Karpas-422 (cell line): ENCODE data around the gene TCF7L1. TPM values are rescaled to one million over a fixed set of nuclear protein-coding genes. Genes with fewer than 3 reads are reported as not detected.

ENCODE experiments used
- DNase-seq: peaks from one replicate; pipeline ENCODE4 v3.0.0-alpha.2; 2015
- H2AFZ ChIP-seq: fragments of 200-600 bp; sonication (generic); 2 replicates; pipeline ENCODE4 v1.6.1; 2014; ENCODE audit warnings: antibody characterized with exemption, low read length, mixed read lengths
- H3K27ac ChIP-seq: fragments of 200-600 bp; sonication (generic); 2 replicates; pipeline ENCODE4 v1.5.1; 2014; ENCODE audit warnings: mild to moderate bottlenecking, low read length, moderate library complexity
- H3K27me3 ChIP-seq: fragments of 200-600 bp; sonication (generic); 2 replicates; pipeline ENCODE4 v1.6.1; 2014; ENCODE audit warnings: low read length, mixed read lengths
- H3K36me3 ChIP-seq: fragments of 200-600 bp; sonication (generic); 2 replicates; pipeline ENCODE4 v1.6.1; 2014; ENCODE audit warnings: low read length, mixed read lengths; ENCODE audit not compliant: insufficient read depth
- H3K4me1 ChIP-seq: fragments of 200-600 bp; sonication (generic); 2 replicates; pipeline ENCODE4 v1.6.1; 2014; ENCODE audit warnings: mild to moderate bottlenecking, low read length, mixed read lengths
- H3K4me2 ChIP-seq: fragments of 200-600 bp; sonication (generic); 2 replicates; pipeline ENCODE4 v1.6.1; 2014; ENCODE audit warnings: low read length, low read depth, mild to moderate bottlenecking; ENCODE audit not compliant: poor library complexity, severe bottlenecking
- H3K4me3 ChIP-seq: fragments of 200-600 bp; sonication (generic); 2 replicates; pipeline ENCODE4 v1.5.1; 2014; ENCODE audit warnings: mild to moderate bottlenecking, antibody characterized with exemption, low read length, mixed read lengths
- H3K79me2 ChIP-seq: fragments of 200-600 bp; sonication (generic); 2 replicates; pipeline ENCODE4 v1.6.1; 2014; ENCODE audit warnings: mild to moderate bottlenecking, low read length, mixed read lengths
- H3K9ac ChIP-seq: fragments of 200-600 bp; sonication (generic); 2 replicates; pipeline ENCODE4 v1.6.0; 2014; ENCODE audit warnings: low read length
- H3K9me2 ChIP-seq: fragments of 200-600 bp; sonication (generic), shearing (Covaris generic); replicated peaks from 2 replicates; pipeline ENCODE4 v1.6.0; 2014; ENCODE audit warnings: mild to moderate bottlenecking, low read length, moderate library complexity; ENCODE audit not compliant: insufficient read depth
- H3K9me3 ChIP-seq: fragments of 300-700, 200-600 bp; sonication (generic); 2 replicates; pipeline ENCODE4 v1.6.1; 2014; ENCODE audit warnings: low read length, mixed read lengths
- H4K20me1 ChIP-seq: fragments of 200-600 bp; sonication (generic); 2 replicates; pipeline ENCODE4 v1.6.1; 2014; ENCODE audit warnings: mild to moderate bottlenecking, antibody characterized with exemption, low read length, low read depth; ENCODE audit not compliant: insufficient read depth
- total RNA-seq: library from RNA; depleted of rRNA; stranded (reverse); fragments of >200 nt; shearing (Covaris generic); gene quantifications from 2 replicates; pipeline ENCODE4 v1.2.3, GENCODE V29; 2014; ENCODE audit warnings: low replicate concordance

Gene TCF7L1
- total RNA-seq, 1 experiment from 2014 or later = not detected

DNA sequence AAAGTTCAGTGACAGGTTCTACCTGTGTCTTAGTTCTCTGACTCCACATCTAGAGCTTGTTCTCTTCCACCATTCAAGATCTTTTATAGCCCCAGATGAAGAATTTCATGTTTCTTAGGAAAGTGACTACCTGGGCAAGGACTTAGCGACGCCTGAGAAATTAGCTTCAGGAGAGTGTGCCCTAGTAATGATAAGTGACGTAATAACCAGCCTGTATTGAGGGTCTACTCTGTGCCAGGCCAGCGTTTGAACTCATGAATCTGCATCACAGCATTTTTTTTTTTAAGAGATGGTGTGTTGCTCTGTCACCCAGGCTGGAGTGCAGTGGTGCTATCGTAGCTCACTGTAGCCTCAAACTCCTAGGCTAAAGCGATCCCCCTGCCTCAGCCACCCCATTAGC is 51.8 kb downstream of the TCF7L1 start:
- Histone ChIP-seq H3K4me1 (no peaks in the 10 kb centered on the region), H3K9me3 (no peaks in the 10 kb centered on the region), H3K27me3 (no peaks in the 10 kb centered on the region), H3K36me3 (no peaks in the 10 kb centered on the region), H3K79me2 (no peaks in the 10 kb centered on the region), H3K9ac (no peak overlapping the region), H3K27ac (no peak overlapping the region), H3K4me3 (no peak overlapping the region), H2AFZ (no peak overlapping the region), H4K20me1 (no peaks in the 10 kb centered on the region), H3K9me2 (no peaks in the 10 kb centered on the region), H3K4me2 (no peak overlapping the region)
- DNase-seq = no peak

DNA sequence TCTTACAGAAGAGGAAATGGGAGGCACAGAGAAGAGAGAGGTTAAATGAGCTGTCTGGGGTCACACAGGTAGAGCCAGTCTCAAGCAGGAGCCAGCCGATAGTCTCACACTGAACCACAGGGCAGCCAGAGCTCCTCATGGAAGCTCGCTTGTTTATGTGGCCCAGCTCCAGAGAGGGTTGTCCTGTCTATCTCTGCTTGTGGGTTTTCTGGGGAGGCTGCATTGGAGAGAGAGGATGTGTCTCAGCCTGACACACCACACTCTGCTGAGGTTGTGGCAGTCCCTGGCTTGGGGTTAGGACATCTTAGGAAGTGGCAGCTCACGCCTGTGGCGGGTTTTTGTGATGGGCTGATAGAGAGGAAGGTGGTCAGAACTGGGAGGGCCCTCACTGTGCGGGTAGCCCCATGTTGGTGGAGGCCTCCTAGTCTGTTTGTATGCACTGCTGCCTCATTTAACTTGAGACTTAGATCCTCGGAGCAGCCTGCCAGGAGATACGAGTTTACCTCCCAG is 52.3 kb downstream of the TCF7L1 start:
- no peak for DNase-seq
- H3K27me3 ChIP-seq = no peaks in the 10 kb centered on the region

DNA sequence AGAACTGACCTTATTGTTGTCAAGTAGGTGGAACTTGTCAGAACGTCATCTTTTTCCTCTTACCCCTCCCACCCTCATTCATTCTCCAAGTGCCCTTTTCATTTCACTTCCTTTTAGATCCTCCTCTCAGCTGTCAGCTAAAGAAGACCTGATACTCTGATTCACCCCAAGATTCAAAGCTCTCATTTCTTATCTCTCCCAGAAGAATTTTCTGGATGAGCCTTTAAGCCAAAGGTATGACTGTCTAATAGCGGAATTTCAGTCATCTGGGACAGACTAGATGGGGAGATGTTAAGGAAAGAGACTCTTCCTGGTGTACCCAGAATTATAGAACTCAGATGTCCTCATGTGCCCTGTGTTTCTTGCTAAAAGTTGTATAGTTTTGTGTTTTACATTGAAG is 53.9 kb downstream of the TCF7L1 start:
- Histone ChIP-seq H3K36me3 (no peaks in the 10 kb centered on the region), H3K9me3 (no peaks in the 10 kb centered on the region), H3K9me2 (no peaks in the 10 kb centered on the region), H2AFZ (peak overlapping the region; percentile 1; the same call in 1 of the 2 replicates), H3K4me2 (no peak overlapping the region), H3K9ac (no peak overlapping the region), H3K79me2 (no peaks in the 10 kb centered on the region), H4K20me1 (no peaks in the 10 kb centered on the region), H3K4me1 (no peaks in the 10 kb centered on the region), H3K27me3 (no peaks in the 10 kb centered on the region), H3K4me3 (no peak overlapping the region), H3K27ac (no peak overlapping the region)
- no peak for DNase-seq

More for the DNA sequence above, 52.3 kb downstream of the TCF7L1 start:
- no peaks in the 10 kb centered on the region for H4K20me1 ChIP-seq
- no peaks in the 10 kb centered on the region for H3K9me2 ChIP-seq
- no peaks in the 10 kb centered on the region for H3K79me2 ChIP-seq
- H3K9me3 ChIP-seq = no peaks in the 10 kb centered on the region
- no peak overlapping the region for H3K9ac ChIP-seq
- no peak overlapping the region for H3K4me3 ChIP-seq
- no peaks in the 10 kb centered on the region for H3K36me3 ChIP-seq
- no peak overlapping the region for H3K27ac ChIP-seq
- no peaks in the 10 kb centered on the region for H3K4me1 ChIP-seq
- H3K4me2 ChIP-seq = no peak overlapping the region
- no peak overlapping the region for H2AFZ ChIP-seq

DNA sequence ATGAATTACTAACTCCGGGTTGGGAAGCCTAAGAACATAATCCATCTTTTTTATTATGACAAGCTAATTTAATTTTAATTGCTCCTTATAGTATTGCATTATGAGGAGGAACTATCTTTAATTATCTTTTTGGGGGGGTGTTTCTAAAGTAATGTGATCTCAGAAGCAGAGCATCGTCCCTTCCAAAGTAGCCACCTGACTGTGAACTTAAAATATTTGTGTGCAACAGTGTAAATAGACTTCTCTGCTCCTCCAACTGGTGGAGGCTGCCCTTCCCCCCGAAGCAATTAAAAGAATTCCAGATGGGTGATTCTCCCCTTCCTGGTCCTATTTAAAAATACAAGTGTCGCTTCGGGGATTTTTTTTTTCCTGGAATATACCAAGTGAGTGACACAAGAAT is 55.7 kb downstream of the TCF7L1 start:
- Histone ChIP-seq H3K9me3 (no peaks in the 10 kb centered on the region), H3K27me3 (no peaks in the 10 kb centered on the region), H3K9me2 (no peaks in the 10 kb centered on the region), H3K79me2 (no peaks in the 10 kb centered on the region), H3K4me2 (no peak overlapping the region), H3K36me3 (no peaks in the 10 kb centered on the region), H2AFZ (no peak overlapping the region), H3K4me3 (no peak overlapping the region), H4K20me1 (no peaks in the 10 kb centered on the region), H3K27ac (no peak overlapping the region), H3K4me1 (no peaks in the 10 kb centered on the region), H3K9ac (no peak overlapping the region)
- DNase-seq = no peak

DNA sequence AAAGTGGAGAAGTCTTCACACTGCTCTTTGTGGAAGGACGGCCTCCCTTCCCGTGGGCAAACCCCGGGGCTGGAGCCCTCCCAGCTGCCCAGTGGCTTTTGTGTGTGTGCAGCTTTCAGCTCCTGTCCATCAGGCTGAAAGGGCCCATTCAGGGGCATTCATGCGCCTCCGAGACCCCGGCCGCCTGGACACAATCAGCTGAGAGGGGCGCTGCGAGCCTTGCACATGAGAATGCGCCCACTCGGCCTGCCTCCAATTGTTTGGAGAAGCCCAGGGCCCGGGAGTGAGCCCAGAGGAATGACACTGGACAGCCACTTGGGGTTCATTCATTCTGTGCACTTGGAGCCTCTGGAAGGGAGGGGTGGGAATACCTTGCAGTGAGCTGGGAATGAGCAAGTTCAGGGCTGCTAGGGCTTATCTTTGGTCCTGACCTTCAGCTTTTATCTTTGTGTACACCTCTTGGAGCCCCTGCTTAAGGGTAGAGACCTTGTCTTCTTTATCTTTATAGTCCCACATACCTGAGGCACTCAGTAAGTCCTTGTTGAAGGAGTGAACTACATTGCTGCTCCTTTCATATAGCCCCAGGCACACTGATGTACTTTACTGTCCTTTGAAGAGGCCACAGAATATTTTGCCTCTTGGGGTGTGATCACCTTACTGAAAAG is 56.5 kb downstream of the TCF7L1 start:
- H3K9ac ChIP-seq = no peak overlapping the region
- H3K4me3 ChIP-seq = no peak overlapping the region
- no peak overlapping the region for H2AFZ ChIP-seq
- H3K9me3 ChIP-seq = no peaks in the 10 kb centered on the region
- H3K79me2 ChIP-seq = no peaks in the 10 kb centered on the region
- DNase-seq = no peak
- H3K4me2 ChIP-seq = no peak overlapping the region
- H3K27me3 ChIP-seq = no peaks in the 10 kb centered on the region
- H3K36me3 ChIP-seq = no peaks in the 10 kb centered on the region
- no peaks in the 10 kb centered on the region for H3K4me1 ChIP-seq
- no peaks in the 10 kb centered on the region for H4K20me1 ChIP-seq
- H3K27ac ChIP-seq = no peak overlapping the region
- no peaks in the 10 kb centered on the region for H3K9me2 ChIP-seq

DNA sequence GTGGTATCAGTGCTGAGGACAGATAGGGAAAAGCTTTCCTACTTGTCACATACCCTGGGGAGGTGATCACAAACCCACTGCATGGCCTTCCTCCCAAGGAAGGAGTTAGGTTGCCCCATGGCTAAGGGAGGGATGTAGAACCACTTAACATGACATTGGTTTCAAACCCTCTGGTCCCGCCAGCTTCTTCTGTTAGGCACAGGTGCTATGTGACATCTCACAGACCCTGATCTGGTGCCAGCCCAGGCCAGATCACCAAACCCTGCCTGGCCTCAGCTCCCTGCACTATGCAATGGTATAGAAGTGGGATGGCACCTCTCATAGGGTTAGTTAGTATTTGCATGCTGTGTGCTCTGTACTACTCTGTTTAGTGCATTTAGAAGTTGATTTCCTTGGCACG is 58.0 kb downstream of the TCF7L1 start:
- H4K20me1 ChIP-seq = no peaks in the 10 kb centered on the region
- H3K4me2 ChIP-seq = no peak overlapping the region

DNA sequence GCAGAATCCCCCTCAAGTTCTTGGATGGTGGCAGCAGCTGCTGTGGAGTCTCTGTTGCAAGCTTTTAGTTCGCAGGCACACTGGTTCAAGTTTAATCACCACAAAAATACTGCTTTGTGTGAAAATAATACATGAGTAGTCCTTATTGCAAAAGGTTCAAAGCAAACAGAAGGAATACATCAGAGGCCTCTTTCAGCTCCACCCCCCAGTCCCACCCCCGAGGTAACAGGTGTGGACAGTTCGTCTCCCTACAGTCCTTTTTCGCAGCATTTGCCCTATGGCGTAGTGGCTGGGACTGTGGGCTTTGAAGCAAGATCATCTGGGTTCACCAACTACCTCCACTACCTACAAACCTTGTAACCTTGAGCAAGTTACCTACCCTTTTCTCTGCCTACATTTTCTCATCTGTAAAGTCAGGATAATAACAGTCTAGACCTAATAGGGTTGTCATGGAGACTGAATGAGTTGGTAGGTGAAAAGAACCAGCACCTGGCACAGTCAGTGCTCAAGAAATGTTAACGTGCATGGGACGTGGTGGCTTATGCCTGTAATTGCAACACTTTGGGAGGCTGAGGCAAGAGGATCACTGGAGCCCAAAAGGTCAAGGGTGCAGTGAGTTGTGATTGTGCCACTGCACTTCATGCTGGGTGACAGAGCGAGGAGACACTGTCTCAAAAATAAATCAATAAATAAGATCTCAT is 61.7 kb downstream of the TCF7L1 start:
- Histone ChIP-seq H3K27me3 (0 out of 2 replicates have a peak, but pooled peaks cover 3% of the 10 kb centered on the region), H3K4me2 (no peak overlapping the region), H3K36me3 (no peaks in the 10 kb centered on the region), H3K27ac (no peak overlapping the region), H2AFZ (no peak overlapping the region), H3K4me3 (no peak overlapping the region), H3K9me2 (no peaks in the 10 kb centered on the region), H3K4me1 (no peaks in the 10 kb centered on the region), H3K79me2 (no peaks in the 10 kb centered on the region), H3K9me3 (no peaks in the 10 kb centered on the region), H4K20me1 (no peaks in the 10 kb centered on the region), H3K9ac (no peak overlapping the region)
- DNase-seq = no peak

More for the DNA sequence above, 58.0 kb downstream of the TCF7L1 start:
- Histone ChIP-seq H3K36me3 (no peaks in the 10 kb centered on the region), H3K4me1 (no peaks in the 10 kb centered on the region), H3K4me3 (no peak overlapping the region), H3K27me3 (no peaks in the 10 kb centered on the region), H3K27ac (no peak overlapping the region), H3K9ac (no peak overlapping the region), H3K9me3 (no peaks in the 10 kb centered on the region), H3K79me2 (no peaks in the 10 kb centered on the region), H3K9me2 (no peaks in the 10 kb centered on the region), H2AFZ (no peak overlapping the region)
- DNase-seq = no peak

DNA sequence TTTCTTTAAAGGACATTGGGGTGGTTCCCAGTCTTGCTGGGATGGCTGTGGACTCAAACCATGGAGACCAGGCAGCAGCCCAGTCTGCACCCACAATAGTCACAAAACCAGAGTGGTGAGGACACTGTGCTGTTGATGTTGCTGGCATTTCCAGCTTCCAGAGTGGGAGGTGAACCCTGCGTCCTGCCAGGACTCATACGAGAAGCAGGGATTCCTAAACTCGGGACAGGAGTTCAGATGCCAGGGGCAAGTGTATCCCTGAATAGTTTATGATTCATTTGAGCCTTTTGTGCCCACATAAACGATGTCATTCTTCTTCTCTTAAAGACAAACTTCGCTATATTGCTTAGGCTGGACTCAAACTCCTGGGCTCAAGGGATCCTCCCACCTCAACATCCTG is 62.8 kb downstream of the TCF7L1 start:
- DNase-seq = no peak
- Histone ChIP-seq H3K9ac (no peak overlapping the region), H3K36me3 (no peaks in the 10 kb centered on the region), H2AFZ (no peak overlapping the region), H4K20me1 (no peaks in the 10 kb centered on the region), H3K9me2 (no peaks in the 10 kb centered on the region), H3K9me3 (no peaks in the 10 kb centered on the region), H3K79me2 (no peaks in the 10 kb centered on the region), H3K4me1 (no peaks in the 10 kb centered on the region), H3K4me2 (no peak overlapping the region), H3K4me3 (no peak overlapping the region), H3K27me3 (0 out of 2 replicates have a peak, but pooled peaks cover 3% of the 10 kb centered on the region), H3K27ac (no peak overlapping the region)
